Hepatocyte (in vitro differentiated cells): ENCODE results near the gene MRPL27.

Experiments used
- CTCF ChIP-seq: fragments of 200-600 bp; sonication (generic); IDR thresholded peaks from 2 replicates; pipeline ENCODE4 v1.5.1; 2016; ENCODE audit warnings: antibody characterized with exemption, mild to moderate bottlenecking; ENCODE audit not compliant: poor library complexity
- EZH2 ChIP-seq: fragments of 200-600 bp; sonication (generic); IDR thresholded peaks from 2 replicates; pipeline ENCODE4 v1.6.1; 2016; ENCODE audit warnings: antibody characterized with exemption, mild to moderate bottlenecking, borderline replicate concordance

- TF ChIP-seq CTCF (no peak), EZH2 (no peak)
Observed at GRCh38 chr17:50396261-50397110, 23.5 kb upstream of the MRPL27 start.
